HEK293 (cell line): ENCODE measurements around the gene MAP1B.
"Not testable (repeated sequence)": the region's sequence is repeated elsewhere in the genome, so short reads cannot be mapped to it uniquely, and the experiment has no call there.

ENCODE experiments used
- ZNF169 ChIP-seq: fragments of 450-650 bp; formaldehyde crosslinking; IDR thresholded peaks from 2 replicates; pipeline ENCODE4 v1.5.1; 2016; ENCODE audit warnings: missing biosample characterization, missing genetic modification characterization
- ZNF560 ChIP-seq: fragments of 450-650 bp; formaldehyde crosslinking; IDR thresholded peaks from 2 replicates; pipeline ENCODE4 v1.5.1; 2017; ENCODE audit warnings: missing biosample characterization, missing genetic modification characterization, borderline replicate concordance
- TF ChIP-seq, protein P1 (sequence below): fragments of 450-650 bp; formaldehyde crosslinking; IDR thresholded peaks from 2 replicates; pipeline ENCODE4 v1.5.1; 2017; ENCODE audit warnings: missing biosample characterization, missing genetic modification characterization
- TF ChIP-seq, protein P2 (sequence below): fragments of 450-650 bp; formaldehyde crosslinking; IDR thresholded peaks from 2 replicates; pipeline ENCODE4 v1.5.1; 2016; ENCODE audit warnings: missing biosample characterization, missing genetic modification characterization

DNA sequence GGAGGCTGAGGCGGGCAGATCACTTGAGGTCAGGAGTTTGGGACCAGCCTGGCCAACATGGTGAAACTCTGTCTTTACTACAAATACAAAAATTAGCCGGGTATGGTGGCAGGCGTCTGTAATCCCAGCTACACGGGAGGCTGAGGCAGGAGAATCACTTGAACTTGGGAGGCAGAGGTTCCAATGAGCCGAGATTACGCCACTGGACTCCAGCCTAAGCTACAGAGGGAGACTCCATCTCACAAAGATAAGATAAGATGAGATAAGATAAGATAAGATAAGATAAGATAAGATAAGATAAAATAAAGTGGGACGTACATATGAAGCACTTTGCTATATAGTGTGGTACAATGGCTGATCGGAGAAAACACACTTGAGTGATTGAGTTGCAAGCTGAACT is 17.6 kb upstream of the MAP1B start:
- TF ChIP-seq, protein P1, sequence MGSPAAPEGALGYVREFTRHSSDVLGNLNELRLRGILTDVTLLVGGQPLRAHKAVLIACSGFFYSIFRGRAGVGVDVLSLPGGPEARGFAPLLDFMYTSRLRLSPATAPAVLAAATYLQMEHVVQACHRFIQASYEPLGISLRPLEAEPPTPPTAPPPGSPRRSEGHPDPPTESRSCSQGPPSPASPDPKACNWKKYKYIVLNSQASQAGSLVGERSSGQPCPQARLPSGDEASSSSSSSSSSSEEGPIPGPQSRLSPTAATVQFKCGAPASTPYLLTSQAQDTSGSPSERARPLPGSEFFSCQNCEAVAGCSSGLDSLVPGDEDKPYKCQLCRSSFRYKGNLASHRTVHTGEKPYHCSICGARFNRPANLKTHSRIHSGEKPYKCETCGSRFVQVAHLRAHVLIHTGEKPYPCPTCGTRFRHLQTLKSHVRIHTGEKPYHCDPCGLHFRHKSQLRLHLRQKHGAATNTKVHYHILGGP (tag by site-specific recombination), result not testable (repeated sequence)
- TF ChIP-seq, protein P2, sequence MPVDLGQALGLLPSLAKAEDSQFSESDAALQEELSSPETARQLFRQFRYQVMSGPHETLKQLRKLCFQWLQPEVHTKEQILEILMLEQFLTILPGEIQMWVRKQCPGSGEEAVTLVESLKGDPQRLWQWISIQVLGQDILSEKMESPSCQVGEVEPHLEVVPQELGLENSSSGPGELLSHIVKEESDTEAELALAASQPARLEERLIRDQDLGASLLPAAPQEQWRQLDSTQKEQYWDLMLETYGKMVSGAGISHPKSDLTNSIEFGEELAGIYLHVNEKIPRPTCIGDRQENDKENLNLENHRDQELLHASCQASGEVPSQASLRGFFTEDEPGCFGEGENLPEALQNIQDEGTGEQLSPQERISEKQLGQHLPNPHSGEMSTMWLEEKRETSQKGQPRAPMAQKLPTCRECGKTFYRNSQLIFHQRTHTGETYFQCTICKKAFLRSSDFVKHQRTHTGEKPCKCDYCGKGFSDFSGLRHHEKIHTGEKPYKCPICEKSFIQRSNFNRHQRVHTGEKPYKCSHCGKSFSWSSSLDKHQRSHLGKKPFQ (tag by site-specific recombination), result not testable (repeated sequence)
- TF ChIP-seq ZNF169, ZNF560 (tag by site-specific recombination): not testable (repeated sequence)
